GM18907 (cell line): ENCODE data around the gene UGGT1.
A peak's percentile ranks its signal among the peaks of the same experiment; 100 is the strongest.

Source experiments
- ATAC-seq: cut with Tn5 transposase; IDR thresholded peaks from one replicate; pipeline ENCODE4 v1.9.1; 2021; ENCODE audit warnings: mild to moderate bottlenecking, moderate library complexity; ENCODE audit not compliant: unreplicated experiment

UGGT1 gene

GRCh38 chr2:128090945-128091725, at the start of gene UGGT1:
Gene UGGT1, plus strand, starts transcription at chr2:128091200. Its CDS starts 158 bp downstream, at chr2:128091358.
- ATAC-seq = peak; percentile 97

- ATAC-seq = no peak
These were observed 49.4 kb upstream of the UGGT1 start for GRCh38 chr2:128041561-128041960.

- ATAC-seq = no peak
These were observed 48.0 kb upstream of the UGGT1 start for GRCh38 chr2:128043041-128043440.

GRCh38 chr2:128053331-128053730, 37.7 kb upstream of the UGGT1 start:
- ATAC-seq = no peak

- ATAC-seq = no peak
These were observed 36.7 kb upstream of the UGGT1 start for GRCh38 chr2:128054104-128054885.

GRCh38 chr2:128057334-128057733, 33.7 kb upstream of the UGGT1 start:
- no peak for ATAC-seq

GRCh38 chr2:128058114-128058513, 32.9 kb upstream of the UGGT1 start:
- ATAC-seq = no peak

GRCh38 chr2:128062571-128062970, 28.4 kb upstream of the UGGT1 start:
- no peak for ATAC-seq

GRCh38 chr2:128064353-128064752, 26.6 kb upstream of the UGGT1 start:
- ATAC-seq = no peak

- no peak for ATAC-seq
These were observed 21.2 kb upstream of the UGGT1 start for GRCh38 chr2:128069769-128070168.

- no peak for ATAC-seq
These were observed 17.7 kb upstream of the UGGT1 start for GRCh38 chr2:128073278-128073677.

- ATAC-seq = no peak
These were observed 14.4 kb upstream of the UGGT1 start for GRCh38 chr2:128076461-128077106.

GRCh38 chr2:128084757-128085156, 6.2 kb upstream of the UGGT1 start:
- ATAC-seq = no peak

- no peak for ATAC-seq
These were observed 4.8 kb upstream of the UGGT1 start for GRCh38 chr2:128086244-128086643.

GRCh38 chr2:128090575-128090944, 440 bp upstream of the UGGT1 start:
- ATAC-seq = no peak

GRCh38 chr2:128091726-128092080, 703 bp downstream of the UGGT1 start:
- ATAC-seq = no peak

- ATAC-seq = no peak
These were observed 1.7 kb downstream of the UGGT1 start for GRCh38 chr2:128092656-128093055.

GRCh38 chr2:128093762-128094161, 2.8 kb downstream of the UGGT1 start:
- ATAC-seq = no peak

- ATAC-seq = no peak
These were observed 4.2 kb downstream of the UGGT1 start for GRCh38 chr2:128095201-128095600.

- ATAC-seq = no peak
These were observed 12.4 kb downstream of the UGGT1 start for GRCh38 chr2:128103407-128103806.

GRCh38 chr2:128105072-128105471, 14.1 kb downstream of the UGGT1 start:
- no peak for ATAC-seq

GRCh38 chr2:128108166-128108565, 17.2 kb downstream of the UGGT1 start:
- no peak for ATAC-seq
